ENCODE data around the gene ATAD5.

ATAD5 gene

DNA sequence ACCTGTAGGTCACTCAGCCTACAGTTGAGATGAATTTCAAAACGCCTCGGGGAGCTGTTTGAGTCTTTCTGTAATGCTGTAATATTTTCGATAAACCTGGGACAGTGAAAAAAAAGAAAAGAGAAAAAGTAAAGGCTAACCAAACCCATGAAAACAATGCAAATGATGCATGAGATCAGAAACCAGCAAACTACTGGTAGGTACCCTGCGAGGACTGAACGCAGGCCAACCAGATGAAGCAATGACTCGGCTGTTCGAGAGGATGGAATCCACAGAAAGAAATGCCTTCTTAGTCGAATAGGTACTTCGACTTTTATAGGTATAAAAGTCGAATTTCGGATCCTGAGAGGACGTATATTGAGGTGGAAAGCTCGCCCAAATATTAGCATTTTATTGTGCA lies 509 bp upstream of the ATAD5 start:
- CTCF ChIA-PET = interaction anchor here (1.1 to 3.7 kb wide), 2 partner anchors 23 to 25 kb away, joined by 4 to 9 read pairs; no protein-coding TSS in a partner anchor
- Histone ChIP-seq H3K27ac (ENCODE audit: insufficient read depth in 1 of 2, low read depth in 1 of 2, low read length in 2 of 2, poor library complexity in 1 of 2, severe bottlenecking in 2 of 2) (peak overlapping the region; percentile 64 to 84), H3K9me3 (ENCODE audit: control extremely low read depth in 1 of 5, control insufficient read depth in 4 of 5, insufficient read depth in 2 of 5, low read depth in 1 of 5, low read length in 4 of 5) (no peaks in the 10 kb centered on the region), H3K27me3 (replicated peaks in 2 of 5; ENCODE audit: control insufficient read depth in 4 of 5, insufficient read depth in 5 of 5, low read length in 4 of 5) (no peaks in the 10 kb centered on the region), H3K4me1 (ENCODE audit: control extremely low read depth in 1 of 4, control insufficient read depth in 4 of 4, insufficient read depth in 4 of 4, low read length in 3 of 4) (peaks cover 4 to 23% (median 20%) of the 10 kb centered on the region in 4 experiments), H3K36me3 (ENCODE audit: control insufficient read depth in 4 of 4, insufficient read depth in 4 of 4, low read length in 3 of 4) (peaks cover 0 to 19% (median 1%) of the 10 kb centered on the region in 4 experiments), H3K4me3 (ENCODE audit: control insufficient read depth in 1 of 7, extremely low read depth in 1 of 7, insufficient read depth in 4 of 7, low read depth in 2 of 7, low read length in 6 of 7) (peak overlapping the region in 6 of 7 experiments; percentile 66 to 100 (median 98))
- DNase-seq = peak in 1 of 3 donors; percentile 29
- 35% methylated on average over 9 of the region's 13 CpGs for WGBS (ENCODE audit: insufficient coverage)
- POLR2A ChIA-PET = no interaction called here

DNA sequence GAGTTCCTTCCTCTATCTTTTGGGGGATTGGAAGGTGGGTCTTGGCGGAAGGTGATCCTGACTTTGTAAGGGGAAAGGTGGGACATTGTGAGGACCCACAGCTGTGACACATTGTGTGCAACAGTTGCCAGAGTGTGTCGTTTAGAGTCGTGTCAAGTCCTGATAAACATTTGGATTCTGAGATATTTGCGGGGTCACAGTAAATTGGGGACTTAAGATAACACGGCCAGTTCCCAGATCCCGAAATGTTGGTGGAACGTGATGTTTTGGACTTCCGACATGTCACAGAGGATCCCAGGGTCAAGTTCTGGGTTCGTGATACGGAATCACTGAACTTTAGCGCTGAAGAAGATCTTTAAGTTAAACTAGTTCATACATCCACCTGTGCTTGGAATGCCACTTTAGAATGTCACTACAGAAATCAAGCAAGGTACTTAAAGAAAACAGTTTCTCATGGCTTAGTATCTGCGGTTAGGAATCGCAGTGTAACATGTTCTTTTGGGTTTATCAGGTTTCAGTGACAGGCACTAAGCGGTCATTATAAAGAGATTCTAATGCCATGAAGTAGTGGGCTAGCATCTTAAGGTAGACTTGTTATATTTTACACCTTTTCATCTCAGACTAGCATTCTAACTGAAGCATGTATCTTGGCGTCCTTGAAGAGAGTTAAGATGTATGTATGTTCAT lies 815 bp downstream of the ATAD5 start:
- ChIA-PET CTCF (interaction anchor here (1.2 kb wide), 1 partner anchor 8 kb away, joined by 3 read pairs; the partner anchor contains the start of gene CRLF3), POLR2A (no interaction called here)
- peak overlapping the region; percentile 64 to 84 for H3K27ac ChIP-seq (ENCODE audit: insufficient read depth in 1 of 2, low read depth in 1 of 2, low read length in 2 of 2, poor library complexity in 1 of 2, severe bottlenecking in 2 of 2)

DNA sequence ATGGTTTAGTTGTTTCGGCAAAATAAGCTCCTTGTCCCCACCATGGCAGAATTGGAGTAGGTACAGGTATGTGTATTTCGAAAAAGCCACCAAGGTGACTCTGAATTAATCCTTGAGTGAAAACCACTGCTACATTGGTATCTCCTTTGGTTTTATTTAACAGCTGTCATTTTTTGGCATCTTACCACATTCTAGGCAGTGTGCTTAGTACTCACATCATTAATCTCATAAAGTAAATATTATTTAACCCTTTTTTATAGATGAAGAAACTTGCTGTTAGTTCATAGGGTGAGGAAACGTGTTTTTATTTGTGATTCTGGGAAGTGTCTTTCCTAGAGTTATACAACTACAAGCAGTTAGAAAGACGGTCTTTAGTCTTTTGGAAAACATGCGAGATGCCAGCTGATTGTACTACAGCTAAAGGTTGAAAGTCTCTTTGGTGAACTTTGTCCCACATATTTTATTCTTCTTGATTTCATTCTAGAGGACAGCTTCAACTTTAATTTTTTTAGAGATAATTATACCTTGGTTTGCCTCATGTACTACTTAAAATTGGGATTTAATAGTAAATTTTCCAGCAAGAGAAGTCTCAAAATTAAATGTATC lies 6.5 kb downstream of the ATAD5 start:
- H3K9me3 ChIP-seq (ENCODE audit: control extremely low read depth in 1 of 5, control insufficient read depth in 4 of 5, insufficient read depth in 2 of 5, low read depth in 1 of 5, low read length in 4 of 5) = no peaks in the 10 kb centered on the region
- no peaks in the 10 kb centered on the region for H3K27me3 ChIP-seq (replicated peaks in 2 of 5; ENCODE audit: control insufficient read depth in 4 of 5, insufficient read depth in 5 of 5, low read length in 4 of 5)
- POLR2A ChIA-PET = interaction anchor here (0.6 kb wide), 1 partner anchor 10 kb away, joined by 4 read pairs; no protein-coding TSS in a partner anchor
- WGBS (ENCODE audit: insufficient coverage) = 100% methylated on average over 1 of the region's 5 CpGs
- peaks cover 10 to 68% (median 12%) of the 10 kb centered on the region in 4 experiments for H3K36me3 ChIP-seq (ENCODE audit: control insufficient read depth in 4 of 4, insufficient read depth in 4 of 4, low read length in 3 of 4)
- no peak overlapping the region for H3K27ac ChIP-seq (ENCODE audit: insufficient read depth in 1 of 2, low read depth in 1 of 2, low read length in 2 of 2, poor library complexity in 1 of 2, severe bottlenecking in 2 of 2)
- no peak overlapping the region for H3K4me3 ChIP-seq (ENCODE audit: control insufficient read depth in 1 of 7, extremely low read depth in 1 of 7, insufficient read depth in 4 of 7, low read depth in 2 of 7, low read length in 6 of 7)
- no peak for DNase-seq
- peaks cover 0 to 3% (median 1%) of the 10 kb centered on the region in 4 experiments for H3K4me1 ChIP-seq (ENCODE audit: control extremely low read depth in 1 of 4, control insufficient read depth in 4 of 4, insufficient read depth in 4 of 4, low read length in 3 of 4)
- CTCF ChIA-PET = interaction anchor here (0.7 to 1.3 kb wide), 5 partner anchors 11 to 366 kb away, joined by 3 to 5 read pairs (median 3); no protein-coding TSS in a partner anchor

More for the DNA sequence above, 815 bp downstream of the ATAD5 start:
- DNase-seq = no peak
- Histone ChIP-seq H3K36me3 (ENCODE audit: control insufficient read depth in 4 of 4, insufficient read depth in 4 of 4, low read length in 3 of 4) (peaks cover 2 to 30% (median 4%) of the 10 kb centered on the region in 4 experiments), H3K9me3 (ENCODE audit: control extremely low read depth in 1 of 5, control insufficient read depth in 4 of 5, insufficient read depth in 2 of 5, low read depth in 1 of 5, low read length in 4 of 5) (no peaks in the 10 kb centered on the region), H3K27me3 (replicated peaks in 2 of 5; ENCODE audit: control insufficient read depth in 4 of 5, insufficient read depth in 5 of 5, low read length in 4 of 5) (no peaks in the 10 kb centered on the region), H3K4me1 (ENCODE audit: control extremely low read depth in 1 of 4, control insufficient read depth in 4 of 4, insufficient read depth in 4 of 4, low read length in 3 of 4) (peaks cover 4 to 23% (median 20%) of the 10 kb centered on the region in 4 experiments), H3K4me3 (ENCODE audit: control insufficient read depth in 1 of 7, extremely low read depth in 1 of 7, insufficient read depth in 4 of 7, low read depth in 2 of 7, low read length in 6 of 7) (peak overlapping the region; percentile 66 to 100 (median 99))
- WGBS (ENCODE audit: insufficient coverage) = 2% methylated on average over 11 of the region's 15 CpGs

DNA sequence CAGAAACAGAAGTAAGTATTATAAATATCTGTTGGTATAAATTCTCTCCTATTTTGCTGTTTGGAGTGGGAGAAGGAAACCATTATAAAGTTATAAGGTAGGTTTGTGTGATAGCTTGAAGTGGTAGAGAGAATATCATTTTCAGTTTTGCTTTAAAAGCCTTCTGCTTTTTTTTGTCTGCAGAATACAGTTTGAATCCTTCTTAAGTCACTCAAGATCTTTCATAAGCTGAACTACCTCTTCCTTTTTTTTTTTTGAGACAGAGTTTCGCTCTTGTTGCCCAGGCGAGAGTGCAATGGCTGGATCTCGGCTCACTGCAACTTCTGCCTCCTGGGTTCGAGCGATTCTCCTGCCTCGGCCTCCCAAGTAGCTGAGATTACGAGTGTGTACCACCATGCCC lies 9.0 kb downstream of the ATAD5 start:
- 94% methylated on average over 7 of the region's 7 CpGs for WGBS (ENCODE audit: insufficient coverage)
- peak in 2 of 3 donors; percentile 60 to 65 for DNase-seq
- Histone ChIP-seq H3K27ac (ENCODE audit: insufficient read depth in 1 of 2, low read depth in 1 of 2, low read length in 2 of 2, poor library complexity in 1 of 2, severe bottlenecking in 2 of 2) (peak overlapping the region in 1 of 2 experiments; percentile 25), H3K4me3 (ENCODE audit: control insufficient read depth in 1 of 7, extremely low read depth in 1 of 7, insufficient read depth in 4 of 7, low read depth in 2 of 7, low read length in 6 of 7) (peak overlapping the region in 4 of 7 experiments; percentile 30 to 60 (median 51)), H3K9me3 (ENCODE audit: control extremely low read depth in 1 of 5, control insufficient read depth in 4 of 5, insufficient read depth in 2 of 5, low read depth in 1 of 5, low read length in 4 of 5) (no peaks in the 10 kb centered on the region), H3K36me3 (ENCODE audit: control insufficient read depth in 4 of 4, insufficient read depth in 4 of 4, low read length in 3 of 4) (peaks cover 9 to 65% (median 18%) of the 10 kb centered on the region in 4 experiments), H3K4me1 (ENCODE audit: control extremely low read depth in 1 of 4, control insufficient read depth in 4 of 4, insufficient read depth in 4 of 4, low read length in 3 of 4) (no peaks in the 10 kb centered on the region), H3K27me3 (replicated peaks in 2 of 5; ENCODE audit: control insufficient read depth in 4 of 5, insufficient read depth in 5 of 5, low read length in 4 of 5) (no peaks in the 10 kb centered on the region)
- POLR2A ChIA-PET = interaction anchor here (0.6 kb wide), 1 partner anchor 441 kb away, joined by 3 read pairs; no protein-coding TSS in a partner anchor
- CTCF ChIA-PET = interaction anchor here (0.7 to 1.3 kb wide), 2 partner anchors 14 to 322 kb away, joined by 3 to 6 read pairs; no protein-coding TSS in a partner anchor

DNA sequence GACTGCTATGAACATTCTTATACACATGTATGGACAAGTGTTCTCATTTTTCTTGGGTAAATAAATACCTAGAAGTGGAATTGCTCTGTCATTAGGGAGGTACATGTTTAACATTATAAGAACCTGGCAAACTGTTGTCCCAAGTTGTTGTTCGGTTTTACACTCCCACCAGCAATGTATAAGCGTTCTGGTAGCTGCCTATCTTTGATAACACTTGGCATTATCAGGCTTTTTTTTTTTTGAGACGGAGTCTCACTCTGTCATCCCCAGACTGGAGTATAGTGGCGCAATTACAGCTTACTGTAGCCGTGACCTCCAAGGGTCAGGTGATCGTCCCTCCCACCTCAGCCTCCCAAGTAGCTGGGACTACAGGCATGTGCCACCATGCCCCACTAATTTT lies 16.3 kb downstream of the ATAD5 start:
- Histone ChIP-seq H3K4me1 (ENCODE audit: control extremely low read depth in 1 of 4, control insufficient read depth in 4 of 4, insufficient read depth in 4 of 4, low read length in 3 of 4) (no peaks in the 10 kb centered on the region), H3K9me3 (ENCODE audit: control extremely low read depth in 1 of 5, control insufficient read depth in 4 of 5, insufficient read depth in 2 of 5, low read depth in 1 of 5, low read length in 4 of 5) (no peaks in the 10 kb centered on the region), H3K27me3 (replicated peaks in 2 of 5; ENCODE audit: control insufficient read depth in 4 of 5, insufficient read depth in 5 of 5, low read length in 4 of 5) (no peaks in the 10 kb centered on the region), H3K36me3 (ENCODE audit: control insufficient read depth in 4 of 4, insufficient read depth in 4 of 4, low read length in 3 of 4) (peaks cover 5 to 51% (median 17%) of the 10 kb centered on the region in 4 experiments), H3K27ac (ENCODE audit: insufficient read depth in 1 of 2, low read depth in 1 of 2, low read length in 2 of 2, poor library complexity in 1 of 2, severe bottlenecking in 2 of 2) (no peak overlapping the region), H3K4me3 (ENCODE audit: control insufficient read depth in 1 of 7, extremely low read depth in 1 of 7, insufficient read depth in 4 of 7, low read depth in 2 of 7, low read length in 6 of 7) (no peak overlapping the region)
- POLR2A ChIA-PET = interaction anchor here (0.6 kb wide), 1 partner anchor 9 kb away, joined by 4 read pairs; no protein-coding TSS in a partner anchor
- WGBS (ENCODE audit: insufficient coverage) = 100% methylated on average over 2 of the region's 6 CpGs
- CTCF ChIA-PET = no interaction called here
- no peak for DNase-seq

DNA sequence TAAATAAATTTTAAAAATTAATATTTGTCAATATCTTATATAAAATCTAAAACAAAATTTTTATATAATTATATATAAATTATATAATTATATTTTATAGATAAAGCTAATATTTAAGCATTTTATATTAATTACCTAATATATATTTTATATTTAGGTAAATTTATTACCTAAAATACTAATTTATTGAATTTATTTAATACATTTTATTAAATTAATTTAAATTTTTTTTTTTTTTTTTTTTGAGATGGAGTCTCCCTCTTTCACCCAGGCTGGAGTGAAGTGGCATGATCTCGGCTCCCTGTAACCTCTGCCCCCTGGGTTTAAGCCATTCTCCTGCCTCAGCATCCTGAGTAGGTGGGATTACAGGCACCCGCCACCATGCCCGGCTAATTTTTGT lies 22.4 kb downstream of the ATAD5 start:
- CTCF ChIA-PET = no interaction called here
- no peak for DNase-seq
- POLR2A ChIA-PET = no interaction called here
- Histone ChIP-seq H3K4me3 (ENCODE audit: control insufficient read depth in 1 of 7, extremely low read depth in 1 of 7, insufficient read depth in 4 of 7, low read depth in 2 of 7, low read length in 6 of 7) (no peak overlapping the region), H3K27me3 (replicated peaks in 2 of 5; ENCODE audit: control insufficient read depth in 4 of 5, insufficient read depth in 5 of 5, low read length in 4 of 5) (no peaks in the 10 kb centered on the region), H3K9me3 (ENCODE audit: control extremely low read depth in 1 of 5, control insufficient read depth in 4 of 5, insufficient read depth in 2 of 5, low read depth in 1 of 5, low read length in 4 of 5) (no peaks in the 10 kb centered on the region), H3K4me1 (ENCODE audit: control extremely low read depth in 1 of 4, control insufficient read depth in 4 of 4, insufficient read depth in 4 of 4, low read length in 3 of 4) (no peaks in the 10 kb centered on the region), H3K27ac (ENCODE audit: insufficient read depth in 1 of 2, low read depth in 1 of 2, low read length in 2 of 2, poor library complexity in 1 of 2, severe bottlenecking in 2 of 2) (no peak overlapping the region), H3K36me3 (ENCODE audit: control insufficient read depth in 4 of 4, insufficient read depth in 4 of 4, low read length in 3 of 4) (peaks cover 5 to 61% (median 19%) of the 10 kb centered on the region in 4 experiments)
- no CpG with 5 or more reads among the region's 3 CpGs for WGBS (ENCODE audit: insufficient coverage)

All from common myeloid progenitor, CD34-positive (primary cell).